Nephron progenitor cell (in vitro differentiated cells): ENCODE measurements around the gene NUTM1.

Source experiments
- DNase-seq: peaks from one replicate; pipeline ENCODE4 v3.0.0; 2021
- H3K27ac Mint-ChIP-seq: 2 replicates; pipeline ENCODE4 v1.8.0; 2021; ENCODE audit warnings: mild to moderate bottlenecking, moderate library complexity, mixed read lengths
- H3K27me3 Mint-ChIP-seq: 2 replicates; pipeline ENCODE4 v1.8.0; 2021; ENCODE audit warnings: mild to moderate bottlenecking, low read depth, mixed read lengths; ENCODE audit not compliant: poor library complexity
- H3K36me3 Mint-ChIP-seq: 2 replicates; pipeline ENCODE4 v1.8.0; 2021; ENCODE audit warnings: low read depth, mixed read lengths
- H3K4me1 Mint-ChIP-seq: 2 replicates; pipeline ENCODE4 v1.8.0; 2021; ENCODE audit warnings: mixed read lengths
- H3K4me3 Mint-ChIP-seq: 2 replicates; pipeline ENCODE4 v1.8.0; 2021; ENCODE audit warnings: mild to moderate bottlenecking, moderate library complexity, mixed read lengths
- H3K9me3 Mint-ChIP-seq: 2 replicates; pipeline ENCODE4 v1.8.0; 2021; ENCODE audit warnings: mild to moderate bottlenecking, moderate library complexity, mixed read lengths
- CTCF ChIP-seq: fragments of 200-600 bp; sonication (generic); IDR thresholded peaks from 2 replicates; pipeline ENCODE4 v1.5.0; 2021; ENCODE audit warnings: antibody characterized with exemption

NUTM1 gene

DNA sequence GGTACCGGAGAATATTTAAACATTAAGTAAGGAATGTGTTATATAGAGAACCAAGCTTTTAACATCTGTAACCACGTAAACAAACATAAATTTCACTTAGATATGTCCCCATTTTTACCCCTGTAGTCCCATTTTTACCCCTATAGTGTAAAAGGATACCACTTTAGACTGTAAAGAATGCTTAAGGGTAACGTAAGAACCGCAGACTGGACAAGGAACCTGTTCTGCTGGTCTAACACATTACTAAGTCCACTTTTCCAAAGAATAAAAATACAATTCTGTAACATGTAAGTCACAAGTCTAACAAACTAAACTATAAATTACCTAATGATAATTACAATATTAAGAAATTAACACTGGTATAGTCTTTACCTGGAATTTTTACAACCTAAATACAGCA lies 8.4 kb upstream of the NUTM1 start:
- Mint-ChIP-seq H3K4me3 (no peak overlapping the region), H3K36me3 (peaks cover under 1% of the 10 kb centered on the region), H3K27me3 (peaks cover 14% of the 10 kb centered on the region), H3K9me3 (no peaks in the 10 kb centered on the region), H3K4me1 (peaks cover 53% of the 10 kb centered on the region), H3K27ac (no peak overlapping the region)
- no peak for TF ChIP-seq CTCF
- no peak for DNase-seq

GRCh38 chr15:34335176-34336032 lies 7.7 kb upstream of the NUTM1 start:
- peaks cover 14% of the 10 kb centered on the region for H3K27me3 Mint-ChIP-seq
- H3K9me3 Mint-ChIP-seq = no peaks in the 10 kb centered on the region
- H3K4me3 Mint-ChIP-seq = peak overlapping the region; percentile 24
- DNase-seq = no peak
- no peak overlapping the region for H3K27ac Mint-ChIP-seq
- TF ChIP-seq CTCF = no peak
- peaks cover 59% of the 10 kb centered on the region for H3K4me1 Mint-ChIP-seq
- H3K36me3 Mint-ChIP-seq = peaks cover 7% of the 10 kb centered on the region

DNA sequence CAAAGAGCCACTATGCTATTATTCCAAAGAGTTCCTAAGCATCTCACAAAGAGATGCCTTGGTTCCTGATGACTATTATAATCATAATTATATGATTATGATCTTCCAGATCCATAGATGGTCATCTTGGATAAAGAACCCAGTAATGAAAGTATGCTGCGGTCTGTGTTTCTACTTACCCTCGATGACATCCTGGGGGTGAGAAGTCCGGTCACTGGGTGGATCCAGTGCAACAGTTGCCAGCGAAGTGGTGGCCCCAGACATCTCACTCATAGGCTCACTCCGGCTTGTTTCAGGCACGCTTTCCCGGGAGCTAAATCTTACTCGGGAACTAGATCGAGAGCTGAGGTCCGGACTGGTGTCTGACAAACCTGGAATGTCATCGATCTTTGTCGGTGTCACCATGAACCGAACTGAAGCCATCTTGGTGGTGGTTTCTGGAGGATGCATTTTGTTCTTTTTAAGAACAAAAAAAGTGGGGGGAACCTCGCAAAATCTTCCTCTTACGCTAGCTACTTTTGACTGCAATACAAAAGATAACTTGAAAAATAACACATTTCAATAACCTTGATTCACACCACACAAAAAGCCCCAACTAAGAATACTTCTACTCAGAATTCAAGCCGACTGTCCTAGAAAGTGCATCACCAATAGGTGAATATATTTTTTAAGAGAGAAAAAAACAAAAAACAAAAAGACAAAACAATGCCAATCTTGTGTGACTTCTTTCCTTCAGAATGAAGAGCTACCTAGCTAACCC lies 6.7 kb upstream of the NUTM1 start:
- Mint-ChIP-seq H3K9me3 (no peaks in the 10 kb centered on the region), H3K27me3 (peaks cover 14% of the 10 kb centered on the region), H3K4me1 (peaks cover 62% of the 10 kb centered on the region), H3K4me3 (peak overlapping the region; percentile 97), H3K27ac (no peak overlapping the region), H3K36me3 (peaks cover 15% of the 10 kb centered on the region)
- TF ChIP-seq CTCF = no peak
- no peak for DNase-seq

DNA sequence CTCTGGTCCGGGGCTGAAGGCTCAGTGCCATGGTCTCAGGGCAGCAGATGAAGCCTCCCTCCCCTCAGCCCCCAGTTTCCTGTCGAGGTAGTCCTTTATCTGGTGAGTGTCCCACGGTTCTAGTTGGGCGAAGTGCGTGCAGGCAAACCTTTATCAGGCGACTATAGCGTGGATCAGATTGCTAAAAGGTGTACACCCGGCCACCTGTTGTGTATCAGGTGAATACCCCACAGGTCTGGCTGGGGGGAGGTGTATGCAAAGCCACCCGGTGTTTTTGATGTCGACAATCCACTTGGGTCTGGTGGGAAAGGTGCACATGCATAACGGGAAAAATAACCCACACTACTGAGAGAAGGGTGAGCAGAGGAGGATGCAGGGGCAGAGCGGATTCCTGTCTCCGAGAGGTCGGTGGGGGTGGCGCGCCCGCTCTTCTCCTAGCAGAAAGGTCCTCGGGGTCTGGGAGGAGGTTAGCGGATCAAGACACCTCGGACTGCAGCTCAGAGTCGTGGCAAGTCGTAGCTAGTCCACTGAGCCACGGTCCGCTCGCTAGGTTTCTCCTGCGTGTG lies 6.0 kb upstream of the NUTM1 start:
- peaks cover 14% of the 10 kb centered on the region for H3K27me3 Mint-ChIP-seq
- peak; percentile 43 for DNase-seq

More for the DNA sequence above, 6.0 kb upstream of the NUTM1 start:
- Mint-ChIP-seq H3K9me3 (peaks cover 4% of the 10 kb centered on the region), H3K4me3 (peak overlapping the region; percentile 97), H3K36me3 (peaks cover 21% of the 10 kb centered on the region), H3K27ac (no peak overlapping the region), H3K4me1 (peaks cover 63% of the 10 kb centered on the region)
- TF ChIP-seq CTCF = no peak
